NCI-H146 (cell line): ENCODE results near the gene DUS2.

Experiments
- DNase-seq: peaks from one replicate; lab custom pipeline; 2025; lab: John Stamatoyannopoulos, UW

DUS2 gene

DNA sequence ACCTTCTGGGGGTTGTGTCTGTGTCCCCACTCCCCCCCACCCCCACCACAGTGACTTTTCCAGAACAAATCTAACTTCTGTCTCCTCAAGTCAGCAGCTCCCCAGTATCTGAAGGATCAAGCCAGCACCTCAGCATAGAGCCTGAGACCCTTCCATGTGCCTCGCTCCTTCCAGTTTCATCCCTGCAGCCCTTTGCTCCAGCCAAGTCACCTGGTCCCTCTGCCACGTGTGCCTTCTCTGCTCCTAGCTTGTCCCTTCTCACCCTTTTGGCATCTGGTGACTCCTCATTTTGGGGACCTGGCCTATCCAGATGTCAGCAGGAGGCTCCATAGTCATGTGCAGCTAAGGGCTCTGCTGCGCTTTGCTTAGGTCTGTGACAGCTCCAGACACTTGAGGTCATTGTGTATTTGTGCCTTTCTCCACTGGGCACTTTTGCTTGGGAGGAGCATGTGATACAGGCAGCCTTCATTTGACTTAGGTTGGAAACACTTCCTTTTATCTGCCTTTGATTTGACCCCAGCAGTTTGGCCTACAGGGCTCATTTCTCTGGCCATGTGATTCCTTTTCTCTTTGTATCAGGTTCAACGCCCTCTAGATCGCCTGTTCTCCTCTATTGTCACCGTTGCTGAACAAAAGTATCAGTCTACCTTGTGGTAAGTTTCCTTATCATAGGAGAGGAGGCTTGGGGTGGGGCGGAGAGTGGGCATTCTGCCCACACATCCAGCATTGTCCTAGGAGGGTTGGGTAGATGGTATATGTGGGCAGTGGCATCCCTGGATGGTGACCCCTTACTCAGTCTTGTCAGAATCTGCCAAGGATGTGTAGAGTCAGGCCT lies 55.0 kb downstream of the DUS2 start:
- DNase-seq = no peak

DNA sequence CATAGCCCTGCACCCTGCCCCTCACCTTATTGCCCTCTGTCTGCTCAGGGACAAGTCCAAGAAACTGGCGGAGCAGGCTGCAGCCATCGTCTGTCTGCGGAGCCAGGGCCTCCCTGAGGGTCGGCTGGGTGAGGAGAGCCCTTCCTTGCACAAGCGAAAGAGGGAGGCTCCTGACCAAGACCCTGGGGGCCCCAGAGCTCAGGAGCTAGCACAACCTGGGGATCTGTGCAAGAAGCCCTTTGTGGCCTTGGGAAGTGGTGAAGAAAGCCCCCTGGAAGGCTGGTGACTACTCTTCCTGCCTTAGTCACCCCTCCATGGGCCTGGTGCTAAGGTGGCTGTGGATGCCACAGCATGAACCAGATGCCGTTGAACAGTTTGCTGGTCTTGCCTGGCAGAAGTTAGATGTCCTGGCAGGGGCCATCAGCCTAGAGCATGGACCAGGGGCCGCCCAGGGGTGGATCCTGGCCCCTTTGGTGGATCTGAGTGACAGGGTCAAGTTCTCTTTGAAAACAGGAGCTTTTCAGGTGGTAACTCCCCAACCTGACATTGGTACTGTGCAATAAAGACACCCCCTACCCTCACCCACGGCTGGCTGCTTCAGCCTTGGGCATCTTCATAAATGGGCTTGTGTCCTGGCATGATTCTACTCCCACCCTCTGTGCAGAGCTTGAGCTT lies 55.8 kb downstream of the DUS2 start:
- no peak for DNase-seq

- DNase-seq = no peak
Observed at GRCh38 chr16:68079376-68079625, 56.2 kb downstream of the DUS2 start.

GRCh38 chr16:68079626-68080344 lies 56.7 kb downstream of the DUS2 start:
- DNase-seq = no peak

DNA sequence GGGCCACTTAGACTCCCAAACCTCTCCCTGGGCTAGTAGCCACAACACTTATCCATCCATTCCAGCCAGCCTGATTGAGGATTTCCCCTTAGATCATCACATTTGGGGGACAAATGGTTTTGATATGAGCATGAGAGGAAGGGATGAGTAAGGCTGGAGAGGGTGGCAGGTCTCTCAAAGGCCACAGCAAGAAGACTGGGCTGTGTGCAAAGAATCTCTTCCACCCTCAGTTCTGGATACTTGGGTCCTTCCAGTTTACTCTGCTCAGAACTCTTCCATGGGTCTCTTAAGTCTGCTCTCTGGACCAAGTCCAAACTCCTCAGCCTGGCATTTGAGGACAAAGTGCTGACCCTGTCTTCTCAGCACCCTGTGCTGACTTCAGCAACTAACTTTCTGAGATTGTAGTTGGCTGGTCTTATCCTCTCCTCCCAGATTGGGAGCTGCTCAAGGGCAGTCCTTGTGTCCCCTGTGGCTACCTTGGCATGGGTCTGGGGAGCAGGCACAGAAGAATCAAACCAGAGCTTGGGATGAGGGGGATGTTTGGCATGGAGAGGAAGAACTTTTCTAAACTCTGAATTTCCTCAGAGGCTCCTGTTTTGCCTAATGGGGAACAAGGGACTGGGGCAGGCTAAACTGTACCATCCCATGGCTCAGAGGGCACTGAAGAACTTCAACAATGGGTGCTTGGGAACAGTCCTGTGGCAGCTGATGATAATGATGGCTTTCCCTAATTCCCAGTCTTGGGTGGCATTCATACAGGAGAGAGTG lies 59.0 kb downstream of the DUS2 start:
- DNase-seq = no peak

GRCh38 chr16:68082629-68083238 lies 59.6 kb downstream of the DUS2 start:
- DNase-seq = no peak

DNA sequence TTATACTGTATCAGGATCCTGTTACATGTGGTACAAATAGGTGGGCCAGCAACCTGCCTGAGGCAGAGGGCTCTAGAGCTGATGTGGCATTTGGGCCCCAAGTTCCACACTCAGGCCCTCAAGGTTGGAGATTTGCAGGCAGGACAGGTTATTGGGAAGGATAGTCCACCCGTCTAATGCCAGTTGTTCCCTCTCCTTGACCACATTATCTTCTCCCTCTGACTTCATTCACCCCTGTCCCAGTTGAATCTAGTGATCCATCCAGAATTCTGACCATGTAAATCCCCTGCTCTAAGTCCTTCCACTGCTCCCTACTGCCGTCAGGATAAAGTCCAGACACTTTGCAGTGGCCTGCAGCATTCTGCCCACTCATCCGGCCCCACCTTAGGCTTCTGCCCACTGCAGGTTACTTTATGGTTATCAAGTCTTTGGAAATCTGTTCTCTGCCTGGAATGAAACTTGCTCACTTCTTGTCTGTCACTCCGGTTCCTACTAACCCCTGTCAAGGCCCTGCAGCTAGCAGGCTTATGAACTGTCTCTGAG lies 60.2 kb downstream of the DUS2 start:
- no peak for DNase-seq

DNA sequence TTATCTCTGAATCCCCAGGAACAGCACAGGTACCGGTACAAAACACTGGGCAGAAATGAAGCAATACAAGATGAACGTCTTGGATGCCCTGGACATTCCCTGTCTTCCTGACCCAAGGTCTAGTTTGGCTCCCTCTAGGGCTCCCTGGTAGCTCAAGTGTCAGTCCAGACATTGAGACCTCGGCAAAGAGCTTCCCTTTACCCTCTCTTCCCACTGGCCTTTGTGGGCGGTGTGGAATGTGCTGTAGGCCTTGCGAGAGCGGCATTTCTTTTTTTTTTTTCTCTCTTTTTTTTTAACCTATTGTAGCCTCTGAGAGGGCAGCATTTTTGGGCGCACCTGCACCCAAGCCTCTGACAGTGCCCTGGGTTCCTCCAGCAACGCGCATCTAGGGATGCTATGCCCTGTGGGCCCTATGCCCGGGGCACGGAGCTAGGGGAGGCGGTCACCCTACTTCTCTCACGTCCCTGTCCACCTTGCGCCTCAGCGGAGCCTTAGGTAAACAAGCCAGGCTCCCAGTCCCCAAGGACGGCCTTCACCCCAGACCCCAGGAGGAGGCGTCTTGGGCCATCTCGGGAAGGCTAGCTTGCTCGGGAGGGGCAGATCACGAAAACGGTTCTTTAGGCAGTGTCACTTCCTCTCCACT lies 60.9 kb downstream of the DUS2 start:
- peak; percentile 41 for DNase-seq

DNA sequence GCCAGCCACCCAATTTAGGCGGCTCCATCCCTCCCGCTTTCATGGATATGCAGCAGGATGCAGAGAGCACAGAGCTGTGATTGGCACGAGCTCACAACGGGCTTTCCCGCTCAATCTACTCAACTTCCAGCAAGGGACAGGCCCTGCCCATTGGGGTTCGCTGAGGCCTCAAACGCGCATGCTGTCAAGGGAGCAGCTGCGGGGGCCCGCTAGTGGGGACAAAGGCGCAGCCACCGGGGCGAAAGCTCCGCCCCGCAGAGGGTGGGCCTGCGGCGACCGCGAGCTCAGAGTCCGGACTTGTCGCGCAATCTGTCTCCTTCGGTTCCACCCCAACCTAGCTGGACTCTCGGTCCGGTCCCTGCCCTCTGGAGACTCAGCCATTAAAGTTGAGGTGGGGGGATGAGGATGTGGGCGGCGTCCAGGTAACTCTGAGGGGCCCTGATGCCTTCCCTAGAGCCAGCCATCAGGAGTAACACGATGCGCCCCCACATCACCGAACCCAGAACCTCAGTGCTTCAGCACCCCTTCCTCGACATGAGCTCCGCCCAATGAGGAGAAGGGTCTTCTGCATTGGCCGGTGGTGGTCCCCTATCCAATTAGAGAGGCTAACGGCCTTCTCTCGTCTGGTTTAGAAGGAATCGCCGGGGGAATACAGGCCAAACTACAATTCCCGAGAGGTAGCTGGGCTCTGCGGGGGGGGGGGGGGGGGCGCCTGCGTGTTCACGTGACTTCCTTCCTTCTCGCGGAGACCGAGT lies 61.6 kb downstream of the DUS2 start:
- peak; percentile 92 for DNase-seq

- DNase-seq = peak; percentile 95
Observed at GRCh38 chr16:68085259-68086071, 62.4 kb downstream of the DUS2 start, which contains the start of gene NFATC3. Gene NFATC3 (plus strand): TSS chr16:68085370. CDS start chr16:68085682, 312 bp downstream.

GRCh38 chr16:68086336-68086841 lies 63.3 kb downstream of the DUS2 start:
- DNase-seq = peak; percentile 7

GRCh38 chr16:68086860-68087268 lies 63.8 kb downstream of the DUS2 start:
- DNase-seq = no peak

- no peak for DNase-seq
Observed at GRCh38 chr16:68087688-68088087, 64.6 kb downstream of the DUS2 start.

GRCh38 chr16:68088130-68088972 lies 65.3 kb downstream of the DUS2 start:
- DNase-seq = no peak

DNA sequence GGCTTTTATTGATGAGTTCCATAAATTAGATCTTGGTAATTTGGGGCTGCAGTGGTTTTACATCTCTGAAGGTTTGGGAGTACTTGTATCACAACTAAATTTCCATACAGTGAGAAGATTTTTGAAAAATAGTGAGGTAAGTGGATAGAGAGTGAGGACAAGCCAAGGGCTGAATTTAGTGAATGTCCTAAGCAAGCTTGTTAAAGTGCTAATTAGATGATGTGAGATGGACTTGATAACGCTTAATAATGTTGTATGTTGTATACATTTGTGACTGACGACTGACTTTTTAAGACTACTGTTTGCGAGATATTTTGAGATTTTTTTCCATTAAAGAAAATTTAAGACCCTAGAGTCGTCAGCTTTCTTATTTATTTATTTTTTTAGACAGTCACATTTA lies 66.0 kb downstream of the DUS2 start:
- DNase-seq = no peak

DNA sequence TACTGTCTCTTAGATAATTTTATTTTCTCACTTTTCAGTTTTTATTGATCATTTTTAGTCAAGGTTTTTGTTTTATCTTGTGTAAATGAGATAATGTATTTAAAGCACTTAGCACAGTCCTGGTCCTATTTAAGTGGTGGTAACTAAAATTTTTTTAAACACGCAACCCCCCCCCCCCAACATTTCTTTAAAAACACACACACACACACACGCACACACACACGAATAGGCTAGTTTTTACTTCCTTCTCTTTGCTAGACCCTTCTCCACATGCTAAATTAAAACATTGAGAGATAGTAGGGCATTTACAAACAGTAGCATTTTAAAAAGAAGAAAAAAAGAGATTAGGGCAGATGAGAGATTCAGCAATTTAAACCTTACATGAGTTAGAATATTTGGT lies 67.0 kb downstream of the DUS2 start:
- DNase-seq = no peak

DNA sequence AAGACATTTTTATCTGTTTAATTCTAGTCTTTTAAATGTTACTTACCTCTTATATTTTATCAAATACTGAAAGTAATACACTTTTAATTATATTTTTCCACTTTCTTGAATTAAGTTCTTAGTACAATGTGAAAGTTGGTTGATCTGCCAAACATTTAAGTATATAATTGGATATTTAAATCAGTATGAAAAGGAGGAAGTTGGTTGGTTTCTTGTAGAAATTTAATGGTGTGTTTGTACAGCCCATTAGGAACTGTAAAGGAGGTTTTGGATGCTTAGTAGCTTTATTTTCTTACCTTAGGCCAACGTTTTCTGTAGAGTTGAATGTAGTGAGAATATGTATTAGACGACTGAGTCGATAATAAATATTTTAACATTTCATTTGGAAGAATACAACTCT lies 67.4 kb downstream of the DUS2 start:
- no peak for DNase-seq
